Caco-2 (cell line): ENCODE measurements around the gene RAX. TPM values are rescaled to one million over a fixed set of nuclear protein-coding genes. Genes with fewer than 3 reads are reported as not detected.

ENCODE experiments used
- BruUV-seq: library from RNA; stranded (reverse); fragments of 400-500 nt; replicated peaks from 2 replicates; lab custom pipeline; 2021; lab: Mats Ljungman, UMichigan
- CTCF ChIA-PET: fragments of 300-600 bp; sonication (Branson Sonifier 250); formaldehyde crosslinking; loops from one replicate; lab custom pipeline; 2022; ENCODE audit warnings: antibody characterized with exemption; lab: Charles Lee
- POLR2A ChIA-PET: fragments of 300-600 bp; sonication (Branson Sonifier 250); formaldehyde crosslinking; loops from one replicate; lab custom pipeline; 2022; ENCODE audit warnings: antibody characterized with exemption; lab: Charles Lee
- DNase-seq, 2 experiments: peaks; one replicate each; pipeline versions ENCODE4 v3.0.0 to v3.0.0-alpha.2; 2020 to 2022
- H3K27me3 ChIP-seq: replicated peaks from 2 replicates; pipeline ENCODE4 v1.6.0; 2011; ENCODE audit warnings: low read length; ENCODE audit not compliant: control insufficient read depth, insufficient read depth
- H3K36me3 ChIP-seq: 2 replicates; pipeline ENCODE4 v1.5.1; 2011; ENCODE audit warnings: low read length; ENCODE audit not compliant: control insufficient read depth, insufficient read depth
- H3K4me1 ChIP-seq: fragments of 250-450 bp; sonication (Bioruptor Pico); 2 replicates; pipeline ENCODE4 v1.5.1; 2020; ENCODE audit warnings: mild to moderate bottlenecking
- H3K4me3 ChIP-seq: 2 replicates; pipeline ENCODE4 v1.5.1; 2011; ENCODE audit warnings: low read depth, mild to moderate bottlenecking, control low read depth, low read length
- H3K9me3 ChIP-seq: fragments of 250-450 bp; sonication (Bioruptor Pico); 2 replicates; pipeline ENCODE4 v1.5.1; 2020; ENCODE audit warnings: mild to moderate bottlenecking, moderate library complexity
- H3K27ac Mint-ChIP-seq: one replicate; pipeline ENCODE4 v1.8.0; 2022; ENCODE audit warnings: mixed read lengths; ENCODE audit not compliant: unreplicated experiment
- H3K27me3 Mint-ChIP-seq: one replicate; pipeline ENCODE4 v1.8.0; 2022; ENCODE audit warnings: mixed read lengths; ENCODE audit not compliant: insufficient read depth, unreplicated experiment
- H3K36me3 Mint-ChIP-seq: one replicate; pipeline ENCODE4 v1.8.0; 2022; ENCODE audit warnings: mild to moderate bottlenecking, mixed read lengths; ENCODE audit not compliant: insufficient read depth, unreplicated experiment
- H3K4me1 Mint-ChIP-seq: one replicate; pipeline ENCODE4 v1.8.0; 2022; ENCODE audit warnings: low read depth, mixed read lengths; ENCODE audit not compliant: unreplicated experiment
- H3K4me3 Mint-ChIP-seq: one replicate; pipeline ENCODE4 v1.8.0; 2022; ENCODE audit warnings: mild to moderate bottlenecking, moderate library complexity, mixed read lengths; ENCODE audit not compliant: unreplicated experiment
- H3K9me3 Mint-ChIP-seq: one replicate; pipeline ENCODE4 v1.8.0; 2022; ENCODE audit warnings: mixed read lengths; ENCODE audit not compliant: unreplicated experiment
- CTCF ChIP-seq, 2 experiments: fragments of 200-600 bp in 1 of 2; IDR thresholded peaks; 1 replicate in 1 of 2; 2 replicates in 1 of 2; pipeline versions ENCODE4 v1.5.1 to v1.8.0; 2011 to 2022; ENCODE audit warnings: antibody characterized with exemption in 1 of 2, control low read depth in 1 of 2, inconsistent platforms in 1 of 2, low read depth in 1 of 2, low read length in 1 of 2, mild to moderate bottlenecking in 1 of 2, moderate library complexity in 1 of 2; ENCODE audit not compliant: insufficient read depth in 1 of 2, severe bottlenecking in 1 of 2, unreplicated experiment in 1 of 2
- intact Hi-C: fragments of 100-400 bp; cut with micrococcal nuclease; formaldehyde crosslinking; loops from one replicate; pipeline ENCODE4 v1.10.0; 2022; ENCODE audit not compliant: unreplicated experiment
- total RNA-seq: library from RNA; stranded (reverse); gene quantifications from 2 replicates; pipeline ENCODE4 v1.2.3, GENCODE V29; 2022

RAX gene
- total RNA-seq, 1 experiment from 2014 or later, result not detected

DNA sequence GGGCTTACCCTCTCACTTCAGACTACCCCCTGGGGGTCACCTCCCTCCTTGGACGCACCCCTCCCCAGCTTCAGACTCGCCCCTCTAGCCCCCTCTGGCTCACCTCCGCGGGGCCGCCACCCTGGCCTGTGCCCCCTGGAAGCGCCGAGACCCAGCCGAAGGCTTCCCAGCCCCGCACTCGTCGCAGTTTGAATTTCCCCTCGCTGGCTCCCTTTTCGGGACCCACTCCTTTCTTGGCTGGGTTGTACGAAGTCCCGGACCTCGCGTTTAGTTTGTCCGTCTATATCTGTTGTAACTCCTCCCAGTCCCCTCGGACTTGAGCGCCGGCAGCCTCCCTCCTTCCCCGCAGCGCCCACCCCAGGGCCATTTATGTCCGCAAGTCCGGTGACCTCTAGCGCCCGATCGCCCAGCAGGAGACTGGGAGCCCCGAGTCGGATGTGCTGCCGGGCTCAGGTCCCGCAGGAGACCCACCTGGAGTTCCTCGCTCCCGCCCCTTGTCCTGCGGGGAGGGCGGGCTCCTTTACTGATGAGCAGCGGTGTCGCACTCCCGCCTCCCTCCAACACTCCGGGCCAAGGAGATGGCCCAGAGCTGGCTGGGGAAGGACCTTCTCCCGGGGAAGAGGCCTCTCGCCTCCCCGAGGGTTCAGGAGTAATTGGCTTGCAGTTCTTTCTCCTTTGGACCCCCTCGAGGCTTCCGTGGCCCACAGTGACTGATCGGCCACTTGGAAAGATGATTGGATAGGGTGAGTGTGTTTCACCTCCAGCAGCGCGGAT, 692 bp upstream of the RAX start:
- no TSS peak for BruUV-seq
- ChIA-PET POLR2A (no interaction called here), CTCF (no interaction called here)
- H3K27me3 Mint-ChIP-seq, result peaks cover 23% of the 10 kb centered on the region
- intact Hi-C loops, result no loop called here
- H3K9me3 Mint-ChIP-seq, result no peaks in the 10 kb centered on the region
- no peak overlapping the region for H3K27ac Mint-ChIP-seq
- H3K36me3 ChIP-seq, result no peaks in the 10 kb centered on the region
- no peak for DNase-seq
- H3K9me3 ChIP-seq, result no peaks in the 10 kb centered on the region
- H3K4me1 Mint-ChIP-seq, result no peaks in the 10 kb centered on the region
- H3K36me3 Mint-ChIP-seq, result no peaks in the 10 kb centered on the region
- no peak overlapping the region for H3K4me3 ChIP-seq
- H3K4me3 Mint-ChIP-seq, result no peak overlapping the region
- no peaks in the 10 kb centered on the region for H3K27me3 ChIP-seq
- TF ChIP-seq CTCF (IDR thresholded peaks at IDR 0.05; ENCODE audit: insufficient read depth in 1 of 2, low read depth in 1 of 2, low read length in 1 of 2, severe bottlenecking in 1 of 2, unreplicated experiment in 1 of 2), result no peak
- no peaks in the 10 kb centered on the region for H3K4me1 ChIP-seq

- Mint-ChIP-seq H3K9me3 (no peaks in the 10 kb centered on the region), H3K27me3 (peaks cover 20% of the 10 kb centered on the region), H3K4me1 (no peaks in the 10 kb centered on the region), H3K4me3 (no peak overlapping the region), H3K27ac (no peak overlapping the region), H3K36me3 (no peaks in the 10 kb centered on the region)
- no peaks in the 10 kb centered on the region for H3K9me3 ChIP-seq
- no peak for DNase-seq
- no peaks in the 10 kb centered on the region for H3K4me1 ChIP-seq
- no peaks in the 10 kb centered on the region for H3K36me3 ChIP-seq
- intact Hi-C loops, result no loop called here
- ChIA-PET POLR2A (no interaction called here), CTCF (no interaction called here)
- no peaks in the 10 kb centered on the region for H3K27me3 ChIP-seq
- H3K4me3 ChIP-seq, result no peak overlapping the region
- no TSS peak for BruUV-seq
- TF ChIP-seq CTCF (IDR thresholded peaks at IDR 0.05; ENCODE audit: insufficient read depth in 1 of 2, low read depth in 1 of 2, low read length in 1 of 2, severe bottlenecking in 1 of 2, unreplicated experiment in 1 of 2), result no peak
Measured at GRCh38 chr18:59272221-59272888, 899 bp downstream of the RAX start.

DNA sequence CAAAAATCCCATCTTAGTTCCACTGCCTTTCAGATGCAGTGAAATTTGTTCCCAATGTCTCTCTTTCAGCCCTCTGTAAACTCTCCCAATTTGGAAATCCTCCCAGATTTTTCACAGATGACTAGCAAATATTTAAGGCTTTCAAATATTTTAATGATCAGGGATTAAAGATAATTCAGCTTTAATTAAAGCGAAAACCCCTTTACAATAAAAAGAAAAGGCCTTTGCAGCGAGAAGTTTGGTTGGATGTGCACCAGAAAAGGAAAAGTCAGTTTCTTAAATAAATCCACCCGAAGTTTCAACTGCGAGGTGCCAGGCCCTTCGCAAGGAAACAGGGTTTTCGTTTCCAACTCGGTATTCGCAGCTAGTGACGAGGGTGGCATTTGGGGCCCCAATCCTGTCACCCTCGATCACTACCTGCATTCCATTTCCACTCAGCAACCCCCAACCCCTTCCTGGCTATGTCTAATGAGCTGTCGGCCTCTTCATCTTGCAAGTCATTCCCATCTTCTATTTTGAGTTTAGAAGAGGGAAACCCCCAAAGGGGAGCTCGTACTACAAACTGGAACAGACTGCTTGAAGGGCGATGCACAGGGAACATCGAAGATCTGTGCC, 1.5 kb downstream of the RAX start:
- Mint-ChIP-seq H3K4me1 (no peaks in the 10 kb centered on the region), H3K27ac (no peak overlapping the region), H3K36me3 (no peaks in the 10 kb centered on the region), H3K9me3 (no peaks in the 10 kb centered on the region), H3K27me3 (peaks cover 18% of the 10 kb centered on the region), H3K4me3 (no peak overlapping the region)
- intact Hi-C loops, result no loop called here
- H3K4me3 ChIP-seq, result no peak overlapping the region
- ChIA-PET CTCF (no interaction called here), POLR2A (no interaction called here)
- no peaks in the 10 kb centered on the region for H3K9me3 ChIP-seq
- no peak for TF ChIP-seq CTCF (IDR thresholded peaks at IDR 0.05; ENCODE audit: insufficient read depth in 1 of 2, low read depth in 1 of 2, low read length in 1 of 2, severe bottlenecking in 1 of 2, unreplicated experiment in 1 of 2)
- no peaks in the 10 kb centered on the region for H3K4me1 ChIP-seq
- no peak for DNase-seq
- no peaks in the 10 kb centered on the region for H3K27me3 ChIP-seq
- BruUV-seq, result no TSS peak
- no peaks in the 10 kb centered on the region for H3K36me3 ChIP-seq
